NCI-H146 (cell line): ENCODE measurements around the gene PYGO2.

ENCODE experiments used
- DNase-seq: peaks from one replicate; lab custom pipeline; 2025; lab: John Stamatoyannopoulos, UW

The PYGO2 gene

DNA sequence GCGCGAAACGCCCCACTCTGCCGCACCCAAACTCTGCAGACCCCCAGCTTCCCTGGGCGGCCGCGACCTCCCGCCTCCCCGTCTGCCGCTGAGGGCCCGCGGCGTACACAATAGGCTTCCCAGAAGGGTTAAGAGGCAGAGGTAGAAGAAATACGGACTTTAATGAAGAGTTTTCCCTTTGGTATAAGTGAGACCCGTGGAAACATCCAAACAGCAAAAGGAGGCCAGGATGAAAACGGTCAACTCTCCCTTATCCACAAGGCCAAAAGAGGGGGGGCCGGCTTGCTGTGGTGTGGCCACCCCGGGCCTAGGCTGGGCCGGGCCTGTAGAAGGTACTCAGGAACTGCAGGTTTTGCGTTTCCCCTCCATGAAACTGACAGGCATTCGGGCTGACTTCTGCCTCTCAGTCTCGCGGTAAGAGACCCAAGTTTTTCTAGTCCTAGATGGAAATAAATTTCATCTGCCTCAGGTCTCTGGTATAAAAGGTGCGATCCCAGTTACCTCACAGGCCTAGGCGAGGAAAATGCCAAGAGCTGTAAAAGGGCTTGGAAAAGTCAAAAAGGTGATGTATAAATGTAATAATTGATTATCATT lies 671 bp upstream of the PYGO2 start:
- peak; percentile 38 for DNase-seq

DNA sequence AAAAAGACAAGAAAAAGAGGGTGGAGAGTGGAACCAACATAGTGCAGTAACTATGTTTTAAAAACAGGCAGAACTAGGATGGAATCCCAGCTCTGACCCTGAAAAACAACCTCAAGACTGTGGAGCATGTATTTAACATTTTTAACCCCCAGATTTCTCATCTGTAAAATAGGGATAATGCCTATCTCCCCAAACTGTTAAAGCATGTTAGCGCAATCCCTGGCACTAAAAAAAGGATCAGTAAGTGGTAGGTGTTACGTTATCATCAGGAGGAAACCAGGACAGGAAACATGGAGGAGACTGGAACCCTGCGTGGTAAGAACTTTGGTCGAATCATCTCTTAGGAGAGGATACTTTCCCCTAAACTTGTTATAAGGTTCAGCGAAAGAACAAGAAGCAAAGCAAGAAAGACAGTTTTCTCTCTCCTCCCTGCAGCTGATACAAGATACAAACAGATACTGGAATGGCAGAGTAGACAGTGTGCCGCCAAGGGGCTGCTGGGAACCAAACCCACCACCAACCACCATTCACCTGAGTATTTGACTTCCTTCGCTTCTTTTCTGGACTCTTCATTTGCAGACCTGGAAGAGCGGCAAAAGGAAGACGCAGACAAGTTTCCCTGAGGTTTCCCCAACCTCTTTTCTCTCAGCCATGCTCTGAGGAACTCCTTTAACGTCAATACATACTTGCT lies 991 bp downstream of the PYGO2 start:
- no peak for DNase-seq

- DNase-seq: no peak
Observed at GRCh38 chr1:154959426-154959780, 2.2 kb downstream of the PYGO2 start.

DNA sequence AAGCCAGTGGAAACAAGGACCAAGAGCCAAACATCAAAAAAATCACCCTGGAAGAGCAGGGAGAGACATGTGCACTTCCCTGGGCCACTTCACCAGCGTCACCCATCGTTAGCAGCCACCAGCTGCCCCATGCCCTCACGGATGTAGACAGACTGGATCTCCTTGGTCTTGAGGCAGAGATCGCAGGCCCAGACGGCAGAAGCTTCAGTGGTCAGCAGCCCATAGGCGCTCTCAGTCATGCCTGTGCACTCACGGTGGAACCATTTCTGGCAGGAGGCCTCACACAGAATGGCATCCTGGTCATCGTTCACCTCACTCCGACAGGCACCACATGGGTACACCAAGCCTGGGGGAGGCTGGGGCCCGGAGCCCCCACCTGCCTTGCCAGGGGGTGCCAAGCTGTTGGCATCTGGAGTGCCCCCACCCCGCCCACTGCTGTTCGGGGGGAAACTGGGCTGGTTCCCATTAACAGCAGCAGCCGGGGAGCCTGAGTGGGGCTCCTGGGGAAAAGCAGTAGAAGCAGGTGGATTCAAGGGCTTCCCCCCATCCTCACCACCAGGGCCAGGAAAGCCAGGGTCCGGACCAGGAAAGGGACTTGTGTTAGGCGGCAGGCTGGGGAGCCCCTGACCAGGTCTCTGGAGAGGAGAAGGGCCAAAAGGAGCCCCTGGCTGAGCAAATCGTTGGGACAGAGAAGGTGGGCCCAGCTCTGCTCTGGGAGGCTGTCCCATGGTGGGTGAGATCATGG lies 2.7 kb downstream of the PYGO2 start:
- DNase-seq: no peak

DNA sequence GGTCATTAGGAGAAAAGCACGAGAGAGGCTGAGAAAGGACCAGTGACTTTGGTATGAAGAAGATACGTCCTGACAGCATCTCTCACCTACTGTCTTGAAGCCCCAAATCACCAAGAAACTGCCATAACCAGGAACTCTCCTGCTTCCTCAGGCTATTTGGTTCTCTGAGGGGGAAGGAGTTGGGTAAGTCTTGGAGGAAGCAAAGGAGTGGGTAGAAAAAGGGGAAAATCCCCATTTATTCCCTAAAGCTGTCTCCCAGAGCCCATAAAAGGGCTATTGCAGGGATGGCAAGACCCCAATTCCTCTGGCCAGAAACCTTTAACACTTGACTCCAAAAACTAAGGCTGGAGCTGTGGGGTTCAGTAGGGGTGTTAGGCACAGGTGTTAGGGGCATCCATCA lies 3.5 kb downstream of the PYGO2 start:
- DNase-seq: no peak

- no peak for DNase-seq
Observed at GRCh38 chr1:154957091-154957657, 4.4 kb downstream of the PYGO2 start.

DNA sequence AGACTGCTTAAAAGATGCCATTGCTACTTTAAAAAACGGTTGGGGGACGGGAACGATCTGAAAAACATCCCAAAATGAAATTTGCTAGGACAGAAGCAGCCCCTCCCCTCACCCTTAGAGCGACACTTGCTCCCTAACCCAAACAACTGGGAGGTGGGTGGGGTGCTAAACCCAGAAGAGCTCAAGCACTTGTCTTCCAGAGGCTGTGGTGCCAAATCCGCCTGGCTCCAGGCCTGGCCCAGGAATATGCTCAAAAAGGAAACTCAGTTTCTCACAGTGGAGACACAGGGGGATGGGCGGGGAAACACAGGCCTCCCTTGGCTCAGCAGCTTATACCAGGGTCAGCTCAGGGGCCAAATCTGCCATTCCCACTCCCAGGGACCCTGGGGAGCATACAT lies 5.0 kb downstream of the PYGO2 start:
- no peak for DNase-seq

- peak; percentile 87 for DNase-seq
Observed at GRCh38 chr1:154955718-154956543, 5.7 kb downstream of the PYGO2 start, which contains the start of gene PBXIP1. TSS of gene PBXIP1 (minus strand) at chr1:154956099. CDS start at chr1:154953721, 2,378 bp downstream.

- peak; percentile 80 for DNase-seq
Observed at GRCh38 chr1:154955039-154955717, 6.4 kb downstream of the PYGO2 start.

- DNase-seq: no peak
Observed at GRCh38 chr1:154954541-154954940, 7.0 kb downstream of the PYGO2 start.

GRCh38 chr1:154953611-154954038 lies 8.0 kb downstream of the PYGO2 start:
- DNase-seq: no peak

GRCh38 chr1:154952664-154953063 lies 8.9 kb downstream of the PYGO2 start:
- DNase-seq: no peak

DNA sequence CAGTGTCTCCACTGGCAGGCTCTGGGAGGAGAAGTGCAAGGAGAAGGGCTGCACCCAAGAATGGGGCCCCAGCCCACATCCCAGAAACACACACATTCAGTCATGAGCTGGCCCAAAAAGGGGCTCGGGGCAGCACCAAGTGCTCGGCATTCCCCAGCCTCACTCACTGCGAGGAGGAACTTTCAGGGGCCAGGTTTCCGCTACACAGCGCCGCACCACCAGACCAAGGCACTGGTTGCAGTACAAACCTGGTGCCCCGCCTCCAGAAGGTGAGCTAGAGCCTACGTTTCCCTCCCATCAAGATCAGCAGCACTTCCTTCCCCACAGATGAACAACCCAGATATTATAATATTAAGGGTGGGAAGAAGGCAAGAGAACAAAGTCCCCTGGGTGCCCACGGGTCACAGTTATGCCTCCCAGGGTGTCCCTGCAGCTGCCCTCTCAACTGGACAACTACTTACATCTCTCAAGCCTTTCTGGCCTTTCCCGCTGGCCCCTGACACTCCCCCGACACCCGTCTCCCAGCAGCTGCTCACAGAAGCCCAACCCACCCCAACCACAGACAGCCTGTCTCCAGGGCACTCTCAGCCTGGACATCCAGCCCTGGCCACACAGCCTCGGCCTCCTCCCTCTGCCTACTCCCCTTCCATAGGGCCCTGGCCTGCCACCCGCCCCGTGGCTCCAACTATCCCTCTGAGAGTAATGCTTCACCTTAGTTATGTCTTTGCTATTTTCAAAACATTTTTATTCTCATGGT lies 9.5 kb downstream of the PYGO2 start:
- DNase-seq: no peak

GRCh38 chr1:154948079-154948478 lies 13.5 kb downstream of the PYGO2 start:
- no peak for DNase-seq

- DNase-seq: no peak
Observed at GRCh38 chr1:154945962-154946850, 15.4 kb downstream of the PYGO2 start.

DNA sequence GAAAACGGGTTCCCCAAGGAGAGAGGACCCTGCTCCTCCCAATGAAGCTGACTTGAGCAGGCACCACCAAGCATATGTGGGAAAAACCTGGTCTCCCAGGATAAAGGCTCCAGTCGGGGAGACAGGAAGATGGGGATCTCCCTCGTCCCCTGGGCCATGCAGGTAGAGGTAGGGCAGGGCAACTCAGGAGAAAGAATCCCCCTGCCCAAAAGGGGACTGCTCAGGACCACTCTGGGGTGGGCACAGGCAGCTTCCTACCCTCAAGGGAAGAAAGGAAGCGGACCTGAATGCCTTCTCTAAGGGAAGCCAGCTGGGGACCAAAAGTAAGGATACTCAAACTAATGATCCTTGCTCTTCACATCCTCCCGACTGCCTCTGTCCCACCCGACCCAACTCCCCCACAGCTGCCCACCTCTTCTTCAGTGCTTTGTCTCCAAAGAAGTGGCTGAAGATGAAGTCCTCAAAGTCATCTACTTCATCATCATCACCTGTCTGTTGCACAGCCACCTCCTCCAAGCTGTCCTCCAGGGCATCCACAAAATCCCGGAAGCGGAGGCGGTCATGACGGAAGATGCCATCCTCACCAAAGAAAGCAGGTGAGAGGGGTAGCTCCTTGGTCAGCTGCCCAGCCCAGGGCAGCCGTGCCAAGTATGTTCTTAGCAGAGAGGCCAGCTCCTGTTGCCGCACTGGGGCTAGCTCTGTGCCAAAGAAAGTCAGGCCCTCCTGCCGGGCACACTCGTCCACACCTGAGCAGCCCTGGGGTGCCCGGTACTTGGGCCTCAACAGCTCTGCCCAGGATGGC lies 16.2 kb downstream of the PYGO2 start:
- DNase-seq: no peak

- no peak for DNase-seq
Observed at GRCh38 chr1:154944401-154945159, 17.0 kb downstream of the PYGO2 start.
